SU-DHL-6 (cell line): Measurements from ENCODE around the gene HK3.

Experiments
- H2AFZ ChIP-seq: fragments of 200-600 bp; sonication (generic); 2 replicates; pipeline ENCODE4 v1.6.1; 2014; ENCODE audit warnings: low read depth, mild to moderate bottlenecking, moderate library complexity, mixed read lengths, antibody characterized with exemption, low read length; ENCODE audit not compliant: severe bottlenecking
- H3F3A ChIP-seq: fragments of 200-600 bp; shearing (Covaris generic); 2 replicates; pipeline ENCODE4 v1.6.0; 2016; ENCODE audit warnings: antibody characterized with exemption, mild to moderate bottlenecking; ENCODE audit not compliant: insufficient read depth
- H3K27ac ChIP-seq: fragments of 200-600 bp; sonication (generic); 2 replicates; pipeline ENCODE4 v1.5.1; 2016; ENCODE audit warnings: low read depth, mild to moderate bottlenecking, low read length, moderate library complexity, mixed read lengths
- H3K27me3 ChIP-seq: fragments of 200-600 bp; sonication (generic), shearing (Covaris generic); 2 replicates; pipeline ENCODE4 v1.6.0; 2014; ENCODE audit warnings: mild to moderate bottlenecking, low read length
- H3K36me3 ChIP-seq: fragments of 200-600 bp; sonication (generic); 2 replicates; pipeline ENCODE4 v1.6.1; 2014; ENCODE audit warnings: mild to moderate bottlenecking, low read length, mixed read lengths
- H3K4me2 ChIP-seq: fragments of 300-600, 200-600 bp; shearing (Covaris generic), sonication (generic); 2 replicates; pipeline ENCODE4 v1.6.0; 2014; ENCODE audit warnings: low read length, low read depth, mild to moderate bottlenecking; ENCODE audit not compliant: poor library complexity, severe bottlenecking
- H3K4me3 ChIP-seq: fragments of 200-600 bp; sonication (generic); 2 replicates; pipeline ENCODE4 v1.5.1; 2014; ENCODE audit warnings: antibody characterized with exemption, low read length, mild to moderate bottlenecking, mixed read lengths; ENCODE audit not compliant: insufficient read depth, poor library complexity, severe bottlenecking
- H3K79me2 ChIP-seq: fragments of 200-600 bp; sonication (generic); 2 replicates; pipeline ENCODE4 v1.6.1; 2014; ENCODE audit warnings: mild to moderate bottlenecking, low read length, moderate library complexity; ENCODE audit not compliant: insufficient read depth
- H3K9ac ChIP-seq: fragments of 200-600 bp; sonication (generic); 2 replicates; pipeline ENCODE4 v1.7.0; 2014; ENCODE audit warnings: mild to moderate bottlenecking, low read length
- H3K9me2 ChIP-seq: fragments of 200-600 bp; sonication (generic); replicated peaks from 2 replicates; pipeline ENCODE4 v1.6.1; 2014; ENCODE audit warnings: low read length; ENCODE audit not compliant: insufficient read depth
- H3K9me3 ChIP-seq: fragments of 200-600 bp; sonication (generic); 2 replicates; pipeline ENCODE4 v1.6.1; 2014; ENCODE audit warnings: low read length, mixed read lengths; ENCODE audit not compliant: insufficient read depth
- H4K20me1 ChIP-seq: fragments of 200-600 bp; sonication (generic); 2 replicates; pipeline ENCODE4 v1.6.1; 2014; ENCODE audit warnings: low read depth, mild to moderate bottlenecking, antibody characterized with exemption, low read length, moderate library complexity, mixed read lengths
- CTCF ChIP-seq: fragments of 200-600 bp; sonication (generic); IDR thresholded peaks from one replicate; pipeline ENCODE4 v1.5.1; 2017; ENCODE audit warnings: antibody characterized with exemption, mild to moderate bottlenecking, low read length, moderate library complexity; ENCODE audit not compliant: insufficient read depth, poor library complexity, severe bottlenecking
- EZH2phosphoT487 ChIP-seq: fragments of 200-600 bp; sonication (generic), shearing (Covaris generic); conservative IDR thresholded peaks from 2 replicates; pipeline ENCODE4 v1.6.1; 2018; ENCODE audit warnings: mild to moderate bottlenecking, antibody characterized with exemption, low read length, moderate library complexity, mixed read lengths

The HK3 gene

GRCh38 chr5:176859916-176860315 lies 39.2 kb downstream of the HK3 start:
- Histone ChIP-seq H2AFZ (no peak overlapping the region), H3F3A (no peaks in the 10 kb centered on the region), H3K9me3 (no peaks in the 10 kb centered on the region), H3K79me2 (no peaks in the 10 kb centered on the region), H3K36me3 (no peaks in the 10 kb centered on the region), H3K4me2 (no peak overlapping the region), H3K27me3 (no peaks in the 10 kb centered on the region), H3K9ac (no peak overlapping the region), H3K9me2 (no peaks in the 10 kb centered on the region), H3K27ac (no peak overlapping the region), H3K4me3 (no peak overlapping the region), H4K20me1 (no peaks in the 10 kb centered on the region)
- no peak for TF ChIP-seq CTCF
- no peak for TF ChIP-seq EZH2phosphoT487

GRCh38 chr5:176857894-176858273 lies 41.3 kb downstream of the HK3 start:
- no peaks in the 10 kb centered on the region for H3K36me3 ChIP-seq
- no peak overlapping the region for H3K4me2 ChIP-seq
- H3K9ac ChIP-seq: no peak overlapping the region
- TF ChIP-seq CTCF: no peak
- no peaks in the 10 kb centered on the region for H3F3A ChIP-seq
- H2AFZ ChIP-seq: no peak overlapping the region
- no peak overlapping the region for H3K4me3 ChIP-seq
- H3K79me2 ChIP-seq: no peaks in the 10 kb centered on the region
- no peak overlapping the region for H3K27ac ChIP-seq
- no peaks in the 10 kb centered on the region for H4K20me1 ChIP-seq
- no peaks in the 10 kb centered on the region for H3K9me2 ChIP-seq
- H3K9me3 ChIP-seq: no peaks in the 10 kb centered on the region
- no peaks in the 10 kb centered on the region for H3K27me3 ChIP-seq

- no peak overlapping the region for H2AFZ ChIP-seq
- no peak overlapping the region for H3K27ac ChIP-seq
- H3K27me3 ChIP-seq: no peaks in the 10 kb centered on the region
- TF ChIP-seq EZH2phosphoT487 (no peak), CTCF (no peak)
- H3K9me2 ChIP-seq: no peaks in the 10 kb centered on the region
- H4K20me1 ChIP-seq: no peaks in the 10 kb centered on the region
- H3F3A ChIP-seq: no peaks in the 10 kb centered on the region
- no peaks in the 10 kb centered on the region for H3K9me3 ChIP-seq
- no peaks in the 10 kb centered on the region for H3K36me3 ChIP-seq
- H3K79me2 ChIP-seq: no peaks in the 10 kb centered on the region
- H3K4me3 ChIP-seq: no peak overlapping the region
- no peak overlapping the region for H3K9ac ChIP-seq
- H3K4me2 ChIP-seq: no peak overlapping the region
Observed at GRCh38 chr5:176857216-176857893, 41.8 kb downstream of the HK3 start.
